ENCODE data around the gene GJA4. TPM values are rescaled to one million over a fixed set of nuclear protein-coding genes. Genes with fewer than 3 reads are reported as not detected.

The GJA4 gene
- total RNA-seq, 1 experiment from 2014 or later = not detected

DNA sequence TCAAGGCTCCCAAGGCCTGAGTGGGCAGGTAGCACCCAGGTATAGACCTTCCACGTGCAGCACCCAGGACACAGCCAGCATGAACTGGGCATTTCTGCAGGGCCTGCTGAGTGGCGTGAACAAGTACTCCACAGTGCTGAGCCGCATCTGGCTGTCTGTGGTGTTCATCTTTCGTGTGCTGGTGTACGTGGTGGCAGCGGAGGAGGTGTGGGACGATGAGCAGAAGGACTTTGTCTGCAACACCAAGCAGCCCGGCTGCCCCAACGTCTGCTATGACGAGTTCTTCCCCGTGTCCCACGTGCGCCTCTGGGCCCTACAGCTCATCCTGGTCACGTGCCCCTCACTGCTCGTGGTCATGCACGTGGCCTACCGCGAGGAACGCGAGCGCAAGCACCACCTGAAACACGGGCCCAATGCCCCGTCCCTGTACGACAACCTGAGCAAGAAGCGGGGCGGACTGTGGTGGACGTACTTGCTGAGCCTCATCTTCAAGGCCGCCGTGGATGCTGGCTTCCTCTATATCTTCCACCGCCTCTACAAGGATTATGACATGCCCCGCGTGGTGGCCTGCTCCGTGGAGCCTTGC lies 31.5 kb upstream of the GJA4 start:
- intact Hi-C loops (cut with micrococcal nuclease; ENCODE audit: unreplicated experiment) = no loop called here
- Histone ChIP-seq H3K27me3 (replicated peaks; ENCODE audit: insufficient read depth, low read depth, low read length, poor library complexity) (peaks cover 4% of the 10 kb centered on the region), H3K4me3 (ENCODE audit: low read depth, low read length, poor library complexity, severe bottlenecking) (no peak overlapping the region), H3K36me3 (ENCODE audit: insufficient read depth, low read length, poor library complexity, severe bottlenecking) (no peaks in the 10 kb centered on the region), H3K27ac (ENCODE audit: low read depth, low read length, poor library complexity, severe bottlenecking) (no peak overlapping the region), H3K4me1 (ENCODE audit: insufficient read depth, low read length, poor library complexity, severe bottlenecking) (no peaks in the 10 kb centered on the region), H3K9me3 (ENCODE audit: low read depth, low read length, poor library complexity, severe bottlenecking) (no peaks in the 10 kb centered on the region)
- no TSS peak for BruUV-seq (replicated peaks)
- no peak for DNase-seq (ENCODE audit: low spot score)
- TF ChIP-seq, protein P1, sequence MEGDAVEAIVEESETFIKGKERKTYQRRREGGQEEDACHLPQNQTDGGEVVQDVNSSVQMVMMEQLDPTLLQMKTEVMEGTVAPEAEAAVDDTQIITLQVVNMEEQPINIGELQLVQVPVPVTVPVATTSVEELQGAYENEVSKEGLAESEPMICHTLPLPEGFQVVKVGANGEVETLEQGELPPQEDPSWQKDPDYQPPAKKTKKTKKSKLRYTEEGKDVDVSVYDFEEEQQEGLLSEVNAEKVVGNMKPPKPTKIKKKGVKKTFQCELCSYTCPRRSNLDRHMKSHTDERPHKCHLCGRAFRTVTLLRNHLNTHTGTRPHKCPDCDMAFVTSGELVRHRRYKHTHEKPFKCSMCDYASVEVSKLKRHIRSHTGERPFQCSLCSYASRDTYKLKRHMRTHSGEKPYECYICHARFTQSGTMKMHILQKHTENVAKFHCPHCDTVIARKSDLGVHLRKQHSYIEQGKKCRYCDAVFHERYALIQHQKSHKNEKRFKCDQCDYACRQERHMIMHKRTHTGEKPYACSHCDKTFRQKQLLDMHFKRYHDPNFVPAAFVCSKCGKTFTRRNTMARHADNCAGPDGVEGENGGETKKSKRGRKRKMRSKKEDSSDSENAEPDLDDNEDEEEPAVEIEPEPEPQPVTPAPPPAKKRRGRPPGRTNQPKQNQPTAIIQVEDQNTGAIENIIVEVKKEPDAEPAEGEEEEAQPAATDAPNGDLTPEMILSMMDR (conservative IDR thresholded peaks at IDR 0.05; ENCODE audit: low read depth, low read length) = no peak
- no peak for TF ChIP-seq EZH2 (IDR thresholded peaks at IDR 0.05; ENCODE audit: borderline replicate concordance, low read depth, low read length, poor library complexity, severe bottlenecking)
- CTCF ChIA-PET = no interaction called here
- POLR2A ChIA-PET (ENCODE audit: low non-redundant PET) = no interaction called here

GRCh38 chr1:34761776-34762307 lies 31.0 kb upstream of the GJA4 start:
- Histone ChIP-seq H3K4me3 (ENCODE audit: low read depth, low read length, poor library complexity, severe bottlenecking) (no peak overlapping the region), H3K4me1 (ENCODE audit: insufficient read depth, low read length, poor library complexity, severe bottlenecking) (no peaks in the 10 kb centered on the region), H3K9me3 (ENCODE audit: low read depth, low read length, poor library complexity, severe bottlenecking) (no peaks in the 10 kb centered on the region), H3K36me3 (ENCODE audit: insufficient read depth, low read length, poor library complexity, severe bottlenecking) (no peaks in the 10 kb centered on the region), H3K27me3 (replicated peaks; ENCODE audit: insufficient read depth, low read depth, low read length, poor library complexity) (peaks cover 4% of the 10 kb centered on the region), H3K27ac (ENCODE audit: low read depth, low read length, poor library complexity, severe bottlenecking) (no peak overlapping the region)
- ChIA-PET POLR2A (ENCODE audit: low non-redundant PET) (no interaction called here), CTCF (no interaction called here)
- DNase-seq (ENCODE audit: low spot score) = no peak
- BruUV-seq (replicated peaks) = no TSS peak
- intact Hi-C loops (cut with micrococcal nuclease; ENCODE audit: unreplicated experiment) = no loop called here
- no peak for TF ChIP-seq EZH2 (IDR thresholded peaks at IDR 0.05; ENCODE audit: borderline replicate concordance, low read depth, low read length, poor library complexity, severe bottlenecking)
- TF ChIP-seq, protein P1 (conservative IDR thresholded peaks at IDR 0.05; ENCODE audit: low read depth, low read length) = no peak

DNA sequence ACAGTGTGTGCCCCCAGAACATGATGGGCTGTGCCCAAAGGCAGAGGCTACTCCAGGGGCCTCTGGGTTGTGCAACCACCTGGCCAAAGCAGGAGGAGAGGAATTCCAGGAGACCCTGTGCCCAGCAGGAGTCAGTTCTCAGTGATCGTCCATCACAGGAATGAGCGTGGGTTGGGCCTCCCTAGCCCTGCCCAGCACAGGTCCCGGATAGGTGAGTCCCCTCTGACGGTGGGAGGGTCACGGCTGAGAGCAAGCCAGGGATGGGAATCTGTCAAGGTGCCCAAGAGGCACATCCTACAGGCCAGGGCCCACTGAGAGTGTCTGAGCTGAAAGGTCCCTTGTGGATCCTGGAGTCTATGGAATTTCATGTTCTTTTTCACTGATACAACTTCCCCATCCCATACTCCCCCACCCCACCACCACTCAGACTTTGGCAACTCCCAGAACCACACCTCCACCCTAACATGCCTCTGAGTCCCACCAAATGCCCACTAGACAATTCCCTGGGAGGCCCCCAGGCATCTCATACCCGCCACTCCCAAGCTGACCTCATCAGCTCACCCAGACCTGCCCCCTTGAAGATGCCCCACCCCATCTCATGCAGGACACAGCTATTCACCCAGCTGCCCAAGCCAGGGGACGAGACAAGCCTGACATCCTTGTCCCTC lies 30.2 kb upstream of the GJA4 start:
- no peaks in the 10 kb centered on the region for H3K4me1 ChIP-seq (ENCODE audit: insufficient read depth, low read length, poor library complexity, severe bottlenecking)
- ChIA-PET POLR2A (ENCODE audit: low non-redundant PET) (no interaction called here), CTCF (no interaction called here)
- H3K27me3 ChIP-seq (replicated peaks; ENCODE audit: insufficient read depth, low read depth, low read length, poor library complexity) = peaks cover 4% of the 10 kb centered on the region
- H3K4me3 ChIP-seq (ENCODE audit: low read depth, low read length, poor library complexity, severe bottlenecking) = no peak overlapping the region
- no TSS peak for BruUV-seq (replicated peaks)
- H3K9me3 ChIP-seq (ENCODE audit: low read depth, low read length, poor library complexity, severe bottlenecking) = no peaks in the 10 kb centered on the region
- no peaks in the 10 kb centered on the region for H3K36me3 ChIP-seq (ENCODE audit: insufficient read depth, low read length, poor library complexity, severe bottlenecking)
- intact Hi-C loops (cut with micrococcal nuclease; ENCODE audit: unreplicated experiment) = no loop called here
- no peak for DNase-seq (ENCODE audit: low spot score)
- no peak for TF ChIP-seq EZH2 (IDR thresholded peaks at IDR 0.05; ENCODE audit: borderline replicate concordance, low read depth, low read length, poor library complexity, severe bottlenecking)
- TF ChIP-seq, protein P1 (conservative IDR thresholded peaks at IDR 0.05; ENCODE audit: low read depth, low read length) = no peak
- no peak overlapping the region for H3K27ac ChIP-seq (ENCODE audit: low read depth, low read length, poor library complexity, severe bottlenecking)

Measured in A673 (cell line).